Mesenchymal stem cell (in vitro differentiated cells and primary cell): Measurements from ENCODE around the gene AHCYL2.
"Not testable (repeated sequence)": the region's sequence is repeated elsewhere in the genome, so short reads cannot be mapped to it uniquely, and the experiment has no call there.

Source experiments
- DNase-seq: peaks from one replicate; pipeline ENCODE4 v3.0.0-alpha.2; 2013
- H2AFZ ChIP-seq: one replicate; pipeline ENCODE4 v1.6.1; 2013; ENCODE audit warnings: low read depth, mild to moderate bottlenecking, control low read depth, inconsistent platforms, low read length, moderate library complexity
- H2AK5ac ChIP-seq: 2 replicates; pipeline ENCODE4 v1.6.1; 2013; ENCODE audit warnings: low read length, moderate library complexity, mild to moderate bottlenecking, inconsistent platforms; ENCODE audit not compliant: severe bottlenecking
- H2BK120ac ChIP-seq: one replicate; pipeline ENCODE4 v1.6.1; 2013; ENCODE audit warnings: low read depth, mild to moderate bottlenecking, inconsistent platforms, low read length, moderate library complexity
- H2BK12ac ChIP-seq, 2 experiments: one replicate each; pipeline ENCODE4 v1.6.1; 2013; ENCODE audit warnings: inconsistent platforms in 2 of 2, low read length in 2 of 2, mild to moderate bottlenecking in 2 of 2, moderate library complexity in 2 of 2, control low read depth in 1 of 2
- H2BK15ac ChIP-seq: one replicate; pipeline ENCODE4 v1.6.1; 2013; ENCODE audit warnings: mild to moderate bottlenecking, low read depth, inconsistent platforms; ENCODE audit not compliant: poor library complexity, severe bottlenecking
- H2BK5ac ChIP-seq: 2 replicates; pipeline ENCODE4 v1.6.1; 2013; ENCODE audit warnings: low read depth, mild to moderate bottlenecking, low read length, control low read depth, inconsistent platforms; ENCODE audit not compliant: poor library complexity, severe bottlenecking
- H3K14ac ChIP-seq, 2 experiments: one replicate each; pipeline ENCODE4 v1.6.1; 2013; ENCODE audit warnings: inconsistent platforms in 2 of 2, low read length in 2 of 2, control low read depth in 1 of 2, mild to moderate bottlenecking in 1 of 2, moderate library complexity in 1 of 2
- H3K18ac ChIP-seq, 2 experiments: one replicate each; pipeline ENCODE4 v1.6.1; 2013; ENCODE audit warnings: inconsistent platforms in 2 of 2, low read length in 2 of 2, control low read depth in 1 of 2, low read depth in 1 of 2, mild to moderate bottlenecking in 1 of 2
- H3K23ac ChIP-seq, 2 experiments: one replicate each; pipeline ENCODE4 v1.6.1; 2013; ENCODE audit warnings: inconsistent platforms in 2 of 2, low read length in 2 of 2, mild to moderate bottlenecking in 2 of 2, moderate library complexity in 2 of 2, control low read depth in 1 of 2
- H3K27ac ChIP-seq: 2 replicates; pipeline ENCODE4 v1.5.1; 2013; ENCODE audit warnings: mild to moderate bottlenecking, moderate library complexity, low read length, control low read depth, inconsistent platforms; ENCODE audit not compliant: poor library complexity, severe bottlenecking
- H3K27me3 ChIP-seq, 2 experiments: 2 replicates each; pipeline versions ENCODE4 v1.6.1 to v1.7.0; 2013; ENCODE audit warnings: low read length in 2 of 2, mild to moderate bottlenecking in 2 of 2, moderate library complexity in 2 of 2, control low read depth in 1 of 2, inconsistent platforms in 1 of 2; ENCODE audit not compliant: control insufficient read depth in 1 of 2, insufficient read depth in 1 of 2
- H3K36me3 ChIP-seq, 2 experiments: 2 replicates each; pipeline versions ENCODE4 v1.6.1 to v1.7.0; 2013; ENCODE audit warnings: low read length in 2 of 2, control low read depth in 1 of 2, inconsistent platforms in 1 of 2, low read depth in 1 of 2, mild to moderate bottlenecking in 1 of 2; ENCODE audit not compliant: insufficient read depth in 2 of 2, control insufficient read depth in 1 of 2
- H3K4ac ChIP-seq, 2 experiments: one replicate each; pipeline ENCODE4 v1.6.1; 2013; ENCODE audit warnings: inconsistent platforms in 2 of 2, low read length in 2 of 2, mild to moderate bottlenecking in 2 of 2, moderate library complexity in 2 of 2, control low read depth in 1 of 2, low read depth in 1 of 2
- H3K4me1 ChIP-seq: 2 replicates; pipeline ENCODE4 v1.6.1; 2013; ENCODE audit warnings: low read depth, low read length, control low read depth; ENCODE audit not compliant: control insufficient read depth, insufficient read depth
- H3K4me2 ChIP-seq: 2 replicates; pipeline ENCODE4 v1.6.1; 2013; ENCODE audit warnings: low read length, mild to moderate bottlenecking, inconsistent platforms; ENCODE audit not compliant: poor library complexity, severe bottlenecking
- H3K4me3 ChIP-seq, 2 experiments: 2 replicates each; pipeline versions ENCODE4 v1.5.1 to v1.7.0; 2013; ENCODE audit warnings: low read length in 2 of 2, mild to moderate bottlenecking in 2 of 2, control low read depth in 1 of 2, low read depth in 1 of 2; ENCODE audit not compliant: insufficient read depth in 1 of 2
- H3K79me1 ChIP-seq: replicated peaks from 2 replicates; pipeline ENCODE4 v1.6.1; 2013; ENCODE audit warnings: mild to moderate bottlenecking, control low read depth, low read length, inconsistent platforms; ENCODE audit not compliant: poor library complexity, severe bottlenecking
- H3K9ac ChIP-seq: 2 replicates; pipeline ENCODE4 v1.7.0; 2013; ENCODE audit warnings: mild to moderate bottlenecking, low read length, moderate library complexity
- H3K9me3 ChIP-seq: 2 replicates; pipeline ENCODE4 v1.7.0; 2013; ENCODE audit warnings: mild to moderate bottlenecking, low read length; ENCODE audit not compliant: control insufficient read depth
- H4K8ac ChIP-seq: one replicate; pipeline ENCODE4 v1.6.1; 2013; ENCODE audit warnings: inconsistent platforms, mild to moderate bottlenecking, low read length, moderate library complexity
- H4K91ac ChIP-seq: one replicate; pipeline ENCODE4 v1.6.1; 2013; ENCODE audit warnings: mild to moderate bottlenecking, low read length, inconsistent platforms
- WGBS: methylation state at CpG from one replicate; pipeline ENCODE4 v1.1.7; 2013; ENCODE audit warnings: mixed read lengths; 5-methylcytosine and 5-hydroxymethylcytosine counted together

Gene AHCYL2

GRCh38 chr7:129216821-129217416 lies 7.9 kb upstream of the AHCYL2 start:
- not testable (repeated sequence) for H3K14ac ChIP-seq, H3K27ac ChIP-seq, H2AFZ ChIP-seq, H2BK5ac ChIP-seq, H3K79me1 ChIP-seq, H3K4me2 ChIP-seq, H4K91ac ChIP-seq, H3K9ac ChIP-seq, H2BK12ac ChIP-seq, H2AK5ac ChIP-seq, H3K18ac ChIP-seq, H3K4me3 ChIP-seq, H3K9me3 ChIP-seq, DNase-seq, H3K4ac ChIP-seq, H2BK120ac ChIP-seq, H2BK15ac ChIP-seq, H3K4me1 ChIP-seq, H4K8ac ChIP-seq, H3K23ac ChIP-seq
- peaks cover 0 to 15% of the 10 kb centered on the region in 2 experiments for H3K27me3 ChIP-seq
- WGBS, result 66% methylated on average over 6 of the region's 8 CpGs
- peaks cover 0 to 18% of the 10 kb centered on the region in 2 experiments for H3K36me3 ChIP-seq

- Histone ChIP-seq H3K4me1 (peaks cover 7% of the 10 kb centered on the region), H4K91ac (no peak overlapping the region), H3K79me1 (no peaks in the 10 kb centered on the region), H3K23ac (no peak overlapping the region), H4K8ac (no peak overlapping the region), H2AK5ac (no peak overlapping the region), H3K18ac (no peak overlapping the region), H3K4me3 (no peak overlapping the region), H3K9ac (peak overlapping the region; percentile 30), H3K4ac (no peak overlapping the region), H2AFZ (no peak overlapping the region), H3K4me2 (no peak overlapping the region), H3K14ac (no peak overlapping the region), H2BK15ac (no peak overlapping the region), H3K27ac (no peak overlapping the region), H3K27me3 (peaks cover 0 to 11% of the 10 kb centered on the region in 2 experiments), H2BK120ac (no peak overlapping the region), H2BK12ac (no peak overlapping the region), H3K9me3 (no peaks in the 10 kb centered on the region), H3K36me3 (peaks cover 0 to 4% of the 10 kb centered on the region in 2 experiments), H2BK5ac (no peak overlapping the region)
- peak; percentile 82 for DNase-seq
- WGBS, result 10% methylated on average over 9 of the region's 9 CpGs
Measured at GRCh38 chr7:129218514-129219062, 6.2 kb upstream of the AHCYL2 start.

- H2BK15ac ChIP-seq, H3K4me3 ChIP-seq, H3K18ac ChIP-seq, H3K27ac ChIP-seq, H2BK120ac ChIP-seq, H3K4me1 ChIP-seq, H3K23ac ChIP-seq, H2AK5ac ChIP-seq, H2AFZ ChIP-seq, H4K8ac ChIP-seq, H2BK12ac ChIP-seq, H3K36me3 ChIP-seq, DNase-seq, H3K4me2 ChIP-seq, H2BK5ac ChIP-seq, H3K79me1 ChIP-seq, H4K91ac ChIP-seq, H3K4ac ChIP-seq, H3K9me3 ChIP-seq, H3K27me3 ChIP-seq, H3K14ac ChIP-seq, H3K9ac ChIP-seq: not testable (repeated sequence)
- WGBS, result 96% methylated on average over 4 of the region's 4 CpGs
Measured at GRCh38 chr7:129219166-129219565, 5.7 kb upstream of the AHCYL2 start.

GRCh38 chr7:129222064-129222463 lies 2.8 kb upstream of the AHCYL2 start:
- Histone ChIP-seq H3K9me3 (no peaks in the 10 kb centered on the region), H2BK15ac (no peak overlapping the region), H3K4me3 (peak overlapping the region in 1 of 2 experiments; percentile 49), H3K79me1 (peaks cover 3% of the 10 kb centered on the region), H3K4ac (no peak overlapping the region), H2BK120ac (no peak overlapping the region), H2AK5ac (no peak overlapping the region), H3K27me3 (peaks cover 0 to 5% of the 10 kb centered on the region in 2 experiments), H4K91ac (no peak overlapping the region), H4K8ac (no peak overlapping the region), H3K9ac (peak overlapping the region; percentile 21), H2BK12ac (no peak overlapping the region), H3K18ac (no peak overlapping the region), H3K4me1 (peaks cover 2% of the 10 kb centered on the region), H3K36me3 (no peaks in the 10 kb centered on the region), H3K14ac (no peak overlapping the region), H3K23ac (no peak overlapping the region), H3K27ac (no peak overlapping the region), H2BK5ac (no peak overlapping the region), H2AFZ (no peak overlapping the region), H3K4me2 (peak overlapping the region; percentile 21)
- DNase-seq, result no peak
- 69% methylated on average over 4 of the region's 4 CpGs for WGBS
